Duodenal mucosa (tissue), 2 donors: ENCODE results near the gene SBF2.

Source experiments
- H3K27ac ChIP-seq: one replicate; pipeline ENCODE4 v1.7.0; 2013; ENCODE audit warnings: low read depth, low read length
- H3K27me3 ChIP-seq, 2 donors: one replicate each; pipeline ENCODE4 v1.7.0; 2013; ENCODE audit warnings: low read length in 2 of 2, control low read depth in 1 of 2; ENCODE audit not compliant: insufficient read depth in 2 of 2, control insufficient read depth in 1 of 2
- H3K36me3 ChIP-seq, 2 donors: one replicate each; pipeline ENCODE4 v1.7.0; 2013; ENCODE audit warnings: low read length in 2 of 2, control low read depth in 1 of 2; ENCODE audit not compliant: insufficient read depth in 2 of 2, control insufficient read depth in 1 of 2
- H3K4me1 ChIP-seq, 2 donors: one replicate each; pipeline ENCODE4 v1.7.0; 2013; ENCODE audit warnings: low read length in 2 of 2, control low read depth in 1 of 2; ENCODE audit not compliant: insufficient read depth in 2 of 2, control insufficient read depth in 1 of 2
- H3K4me3 ChIP-seq, 2 donors: one replicate each; pipeline ENCODE4 v1.7.0; 2013; ENCODE audit warnings: low read length in 2 of 2, low read depth in 1 of 2
- H3K9ac ChIP-seq, 2 donors: one replicate each; pipeline ENCODE4 v1.7.0; 2013; ENCODE audit warnings: low read length in 2 of 2, low read depth in 1 of 2
- H3K9me3 ChIP-seq, 2 donors: one replicate each; pipeline ENCODE4 v1.7.0; 2013; ENCODE audit warnings: low read length in 2 of 2, control low read depth in 1 of 2; ENCODE audit not compliant: control insufficient read depth in 1 of 2

SBF2 gene

GRCh38 chr11:9741260-9741659 is 552.8 kb downstream of the SBF2 start:
- Histone ChIP-seq H3K4me3 (no peak overlapping the region), H3K9me3 (no peaks in the 10 kb centered on the region), H3K9ac (no peak overlapping the region), H3K27me3 (no peaks in the 10 kb centered on the region), H3K36me3 (peaks cover 0 to 16% of the 10 kb centered on the region in 2 donors), H3K4me1 (peaks cover 4 to 15% of the 10 kb centered on the region in 2 donors), H3K27ac (no peak overlapping the region)

GRCh38 chr11:9740202-9740883 is 553.7 kb downstream of the SBF2 start:
- Histone ChIP-seq H3K27me3 (no peaks in the 10 kb centered on the region), H3K4me1 (peaks cover 4 to 15% of the 10 kb centered on the region in 2 donors), H3K4me3 (no peak overlapping the region), H3K36me3 (peaks cover 5 to 10% of the 10 kb centered on the region in 2 donors), H3K9ac (no peak overlapping the region), H3K9me3 (no peaks in the 10 kb centered on the region), H3K27ac (no peak overlapping the region)

GRCh38 chr11:9739123-9739900 is 554.7 kb downstream of the SBF2 start:
- H3K4me3 ChIP-seq, result no peak overlapping the region
- peaks cover 4 to 15% of the 10 kb centered on the region in 2 donors for H3K4me1 ChIP-seq
- H3K9me3 ChIP-seq, result no peaks in the 10 kb centered on the region
- H3K27me3 ChIP-seq, result no peaks in the 10 kb centered on the region
- H3K36me3 ChIP-seq, result peaks cover 6 to 10% of the 10 kb centered on the region in 2 donors
- no peak overlapping the region for H3K9ac ChIP-seq
- no peak overlapping the region for H3K27ac ChIP-seq

- H3K27ac ChIP-seq, result no peak overlapping the region
- H3K36me3 ChIP-seq, result peaks cover 6 to 10% of the 10 kb centered on the region in 2 donors
- peaks cover 4 to 15% of the 10 kb centered on the region in 2 donors for H3K4me1 ChIP-seq
These were observed 555.3 kb downstream of the SBF2 start for GRCh38 chr11:9738707-9739106.

GRCh38 chr11:9738116-9738515 is 555.9 kb downstream of the SBF2 start:
- Histone ChIP-seq H3K27ac (no peak overlapping the region), H3K36me3 (peaks cover 11 to 15% of the 10 kb centered on the region in 2 donors)

More at GRCh38 chr11:9738707-9739106, 555.3 kb downstream of the SBF2 start:
- Histone ChIP-seq H3K9me3 (no peaks in the 10 kb centered on the region), H3K27me3 (no peaks in the 10 kb centered on the region), H3K4me3 (no peak overlapping the region), H3K9ac (no peak overlapping the region)

GRCh38 chr11:9736365-9736764 is 557.7 kb downstream of the SBF2 start:
- Histone ChIP-seq H3K27ac (no peak overlapping the region), H3K4me1 (peaks cover 4 to 15% of the 10 kb centered on the region in 2 donors), H3K4me3 (no peak overlapping the region), H3K9me3 (no peaks in the 10 kb centered on the region), H3K36me3 (peaks cover 16 to 23% of the 10 kb centered on the region in 2 donors), H3K27me3 (no peaks in the 10 kb centered on the region), H3K9ac (no peak overlapping the region)

More at GRCh38 chr11:9738116-9738515, 555.9 kb downstream of the SBF2 start:
- Histone ChIP-seq H3K9ac (no peak overlapping the region), H3K27me3 (no peaks in the 10 kb centered on the region), H3K4me1 (peaks cover 4 to 15% of the 10 kb centered on the region in 2 donors), H3K9me3 (no peaks in the 10 kb centered on the region), H3K4me3 (no peak overlapping the region)

GRCh38 chr11:9735919-9736318 is 558.1 kb downstream of the SBF2 start:
- no peak overlapping the region for H3K4me3 ChIP-seq
- H3K36me3 ChIP-seq, result peaks cover 16 to 23% of the 10 kb centered on the region in 2 donors
- peaks cover 4 to 14% of the 10 kb centered on the region in 2 donors for H3K4me1 ChIP-seq
- no peak overlapping the region for H3K9ac ChIP-seq
- no peaks in the 10 kb centered on the region for H3K27me3 ChIP-seq
- H3K9me3 ChIP-seq, result no peaks in the 10 kb centered on the region
- no peak overlapping the region for H3K27ac ChIP-seq

- Histone ChIP-seq H3K36me3 (peaks cover 16 to 23% of the 10 kb centered on the region in 2 donors), H3K27ac (no peak overlapping the region), H3K9me3 (no peaks in the 10 kb centered on the region), H3K9ac (no peak overlapping the region), H3K4me3 (no peak overlapping the region), H3K27me3 (no peaks in the 10 kb centered on the region), H3K4me1 (peaks cover 4 to 8% of the 10 kb centered on the region in 2 donors)
These were observed 558.8 kb downstream of the SBF2 start for GRCh38 chr11:9735236-9735635.

- no peaks in the 10 kb centered on the region for H3K9me3 ChIP-seq
- H3K27me3 ChIP-seq, result no peaks in the 10 kb centered on the region
- no peak overlapping the region for H3K27ac ChIP-seq
- no peak overlapping the region for H3K9ac ChIP-seq
- H3K4me3 ChIP-seq, result no peak overlapping the region
- H3K36me3 ChIP-seq, result peaks cover 16 to 20% of the 10 kb centered on the region in 2 donors
- no peaks in the 10 kb centered on the region for H3K4me1 ChIP-seq
These were observed 560.8 kb downstream of the SBF2 start for GRCh38 chr11:9733212-9733611.

- Histone ChIP-seq H3K4me1 (no peaks in the 10 kb centered on the region), H3K27ac (no peak overlapping the region), H3K27me3 (no peaks in the 10 kb centered on the region), H3K9ac (no peak overlapping the region), H3K4me3 (no peak overlapping the region), H3K9me3 (no peaks in the 10 kb centered on the region), H3K36me3 (peaks cover 16 to 19% of the 10 kb centered on the region in 2 donors)
These were observed 561.6 kb downstream of the SBF2 start for GRCh38 chr11:9732453-9732852.
